Mesothelial cell of epicardium (in vitro differentiated cells): ENCODE measurements around the gene RASSF1. TPM values are rescaled to one million over a fixed set of nuclear protein-coding genes. Genes with fewer than 3 reads are reported as not detected.
"Not testable (repeated sequence)": the region's sequence is repeated elsewhere in the genome, so short reads cannot be mapped to it uniquely, and the experiment has no call there.

Experiments
- DNase-seq, 2 experiments: peaks; one replicate each; pipeline ENCODE4 v3.0.0; 2021; ENCODE audit warnings: low spot score in 2 of 2; ENCODE audit not compliant: unreplicated experiment in 2 of 2
- H3K27ac Mint-ChIP-seq: 2 replicates; pipeline ENCODE4 v1.8.0; 2021; ENCODE audit warnings: mixed read lengths
- H3K27me3 Mint-ChIP-seq: 2 replicates; pipeline ENCODE4 v1.8.0; 2021; ENCODE audit warnings: low read depth, mixed read lengths
- H3K36me3 Mint-ChIP-seq: 2 replicates; pipeline ENCODE4 v1.8.0; 2021; ENCODE audit warnings: mixed read lengths
- H3K4me1 Mint-ChIP-seq: 2 replicates; pipeline ENCODE4 v1.8.0; 2021; ENCODE audit warnings: mixed read lengths
- H3K4me3 Mint-ChIP-seq: 2 replicates; pipeline ENCODE4 v1.8.0; 2021; ENCODE audit warnings: mild to moderate bottlenecking, moderate library complexity, mixed read lengths
- H3K9me3 Mint-ChIP-seq: 2 replicates; pipeline ENCODE4 v1.8.0; 2021; ENCODE audit warnings: mixed read lengths
- total RNA-seq: library from RNA; stranded (reverse); gene quantifications from 3 replicates; pipeline ENCODE4 v1.2.1, GENCODE V29; 2021
- TF ChIP-seq, protein P1 (sequence below): fragments of 200-600 bp; sonication (generic); IDR thresholded peaks from one replicate; pipeline ENCODE4 v1.5.0; 2021; ENCODE audit warnings: antibody characterized with exemption; ENCODE audit not compliant: unreplicated experiment

RASSF1 gene
- total RNA-seq, 1 donor from 2014 or later: 15.4 TPM

DNA sequence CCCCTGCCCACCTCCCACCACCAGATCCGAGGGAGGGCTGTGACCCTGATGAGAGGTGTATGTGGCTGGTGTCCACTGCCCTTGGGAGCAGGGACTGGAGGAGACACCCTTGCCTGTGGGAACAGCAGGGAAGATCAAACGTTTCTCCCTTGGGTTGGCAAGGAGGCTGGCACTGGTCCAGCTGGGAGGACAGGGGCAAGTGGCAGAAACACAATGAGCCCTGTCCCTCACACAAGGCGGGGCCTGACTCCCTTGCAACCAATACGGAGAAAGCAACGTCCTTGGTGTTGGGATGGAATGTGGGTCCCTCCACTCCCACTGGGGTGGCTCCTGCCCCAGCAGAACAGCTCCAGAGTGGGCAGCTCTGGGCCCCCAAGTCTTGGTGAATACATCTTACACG is 23.3 kb downstream of the RASSF1 start:
- Mint-ChIP-seq H3K4me3 (no peak overlapping the region), H3K9me3 (no peaks in the 10 kb centered on the region)
- DNase-seq: no peak

GRCh38 chr3:50316657-50317242 is 23.9 kb downstream of the RASSF1 start:
- TF ChIP-seq, protein P1, sequence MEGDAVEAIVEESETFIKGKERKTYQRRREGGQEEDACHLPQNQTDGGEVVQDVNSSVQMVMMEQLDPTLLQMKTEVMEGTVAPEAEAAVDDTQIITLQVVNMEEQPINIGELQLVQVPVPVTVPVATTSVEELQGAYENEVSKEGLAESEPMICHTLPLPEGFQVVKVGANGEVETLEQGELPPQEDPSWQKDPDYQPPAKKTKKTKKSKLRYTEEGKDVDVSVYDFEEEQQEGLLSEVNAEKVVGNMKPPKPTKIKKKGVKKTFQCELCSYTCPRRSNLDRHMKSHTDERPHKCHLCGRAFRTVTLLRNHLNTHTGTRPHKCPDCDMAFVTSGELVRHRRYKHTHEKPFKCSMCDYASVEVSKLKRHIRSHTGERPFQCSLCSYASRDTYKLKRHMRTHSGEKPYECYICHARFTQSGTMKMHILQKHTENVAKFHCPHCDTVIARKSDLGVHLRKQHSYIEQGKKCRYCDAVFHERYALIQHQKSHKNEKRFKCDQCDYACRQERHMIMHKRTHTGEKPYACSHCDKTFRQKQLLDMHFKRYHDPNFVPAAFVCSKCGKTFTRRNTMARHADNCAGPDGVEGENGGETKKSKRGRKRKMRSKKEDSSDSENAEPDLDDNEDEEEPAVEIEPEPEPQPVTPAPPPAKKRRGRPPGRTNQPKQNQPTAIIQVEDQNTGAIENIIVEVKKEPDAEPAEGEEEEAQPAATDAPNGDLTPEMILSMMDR: no peak
- peak overlapping the region; percentile 95 for H3K27ac Mint-ChIP-seq
- no peaks in the 10 kb centered on the region for H3K9me3 Mint-ChIP-seq
- no peaks in the 10 kb centered on the region for H3K27me3 Mint-ChIP-seq
- DNase-seq: peak in 1 of 2 experiments; percentile 63
- H3K4me1 Mint-ChIP-seq: peaks cover 42% of the 10 kb centered on the region
- H3K4me3 Mint-ChIP-seq: peak overlapping the region; percentile 23
- peaks cover 23% of the 10 kb centered on the region for H3K36me3 Mint-ChIP-seq

More for the DNA sequence above, 23.3 kb downstream of the RASSF1 start:
- Mint-ChIP-seq H3K36me3 (peaks cover 23% of the 10 kb centered on the region), H3K27ac (peak overlapping the region; percentile 95), H3K27me3 (no peaks in the 10 kb centered on the region), H3K4me1 (peaks cover 43% of the 10 kb centered on the region)
- TF ChIP-seq, protein P1: no peak

DNA sequence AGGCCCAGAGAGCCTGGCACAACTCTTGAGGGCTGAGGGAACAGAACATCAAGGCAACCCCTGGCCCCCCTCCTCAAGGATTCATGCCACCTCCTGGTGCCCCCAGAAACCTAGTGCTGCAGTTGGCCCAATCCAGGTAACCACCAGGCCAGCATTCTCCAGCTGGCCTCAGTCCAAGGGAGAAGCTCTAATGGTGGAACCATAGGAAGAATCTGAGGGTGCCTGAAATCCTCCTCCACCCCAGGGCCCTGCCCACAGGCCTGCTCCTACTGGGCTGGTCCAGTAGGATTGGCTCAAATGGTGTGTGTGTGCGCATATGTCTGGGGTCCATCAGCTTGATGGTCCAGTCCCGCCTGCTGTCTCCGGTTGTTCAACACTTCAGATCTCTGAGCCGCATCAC is 25.8 kb downstream of the RASSF1 start:
- no peaks in the 10 kb centered on the region for H3K27me3 Mint-ChIP-seq
- no peak for DNase-seq
- no peak overlapping the region for H3K27ac Mint-ChIP-seq
- peaks cover 2% of the 10 kb centered on the region for H3K9me3 Mint-ChIP-seq
- H3K36me3 Mint-ChIP-seq: peaks cover 28% of the 10 kb centered on the region
- TF ChIP-seq, protein P1: no peak
- peaks cover 35% of the 10 kb centered on the region for H3K4me1 Mint-ChIP-seq
- no peak overlapping the region for H3K4me3 Mint-ChIP-seq

GRCh38 chr3:50314342-50314741 is 26.3 kb downstream of the RASSF1 start:
- Mint-ChIP-seq H3K36me3 (peaks cover 32% of the 10 kb centered on the region), H3K4me3 (no peak overlapping the region), H3K27me3 (no peaks in the 10 kb centered on the region), H3K9me3 (peaks cover 4% of the 10 kb centered on the region), H3K27ac (peak overlapping the region; percentile 2), H3K4me1 (peaks cover 30% of the 10 kb centered on the region)
- no peak for DNase-seq
- TF ChIP-seq, protein P1: no peak

GRCh38 chr3:50312041-50312440 is 28.6 kb downstream of the RASSF1 start:
- not testable (repeated sequence) for H3K4me3 Mint-ChIP-seq, H3K27me3 Mint-ChIP-seq, H3K27ac Mint-ChIP-seq, H3K9me3 Mint-ChIP-seq, DNase-seq, H3K4me1 Mint-ChIP-seq
- peaks cover 31% of the 10 kb centered on the region for H3K36me3 Mint-ChIP-seq

DNA sequence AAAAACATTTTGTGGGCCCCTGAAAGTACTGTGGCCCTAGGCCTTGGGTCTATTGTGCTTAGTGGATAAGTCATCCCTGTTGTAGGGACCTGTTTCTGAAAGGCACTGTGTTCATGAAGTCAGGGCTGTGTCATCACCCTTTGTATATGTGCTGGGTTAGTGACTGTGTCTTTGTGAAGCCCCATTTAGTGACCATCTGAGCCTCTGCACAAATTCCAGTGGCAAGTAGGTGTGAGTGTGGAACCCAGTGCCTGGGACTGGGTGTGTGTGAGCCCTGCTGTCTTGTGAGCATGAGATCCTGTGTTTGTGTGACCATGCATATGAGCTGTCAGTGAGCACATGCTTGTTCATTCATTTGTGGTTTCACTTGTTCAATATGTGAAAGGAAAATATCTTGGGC is 36.0 kb downstream of the RASSF1 start:
- no peak for DNase-seq
- Mint-ChIP-seq H3K27ac (no peak overlapping the region), H3K4me1 (peaks cover 16% of the 10 kb centered on the region), H3K36me3 (peaks cover 6% of the 10 kb centered on the region), H3K4me3 (no peak overlapping the region), H3K27me3 (no peaks in the 10 kb centered on the region), H3K9me3 (no peaks in the 10 kb centered on the region)
- TF ChIP-seq, protein P1: no peak
